Measurements from ENCODE around the gene FKBP2. TPM values are rescaled to one million over a fixed set of nuclear protein-coding genes. Genes with fewer than 3 reads are reported as not detected.

The FKBP2 gene
- total RNA-seq, 1 experiment from 2014 or later, result 41.0 TPM

DNA sequence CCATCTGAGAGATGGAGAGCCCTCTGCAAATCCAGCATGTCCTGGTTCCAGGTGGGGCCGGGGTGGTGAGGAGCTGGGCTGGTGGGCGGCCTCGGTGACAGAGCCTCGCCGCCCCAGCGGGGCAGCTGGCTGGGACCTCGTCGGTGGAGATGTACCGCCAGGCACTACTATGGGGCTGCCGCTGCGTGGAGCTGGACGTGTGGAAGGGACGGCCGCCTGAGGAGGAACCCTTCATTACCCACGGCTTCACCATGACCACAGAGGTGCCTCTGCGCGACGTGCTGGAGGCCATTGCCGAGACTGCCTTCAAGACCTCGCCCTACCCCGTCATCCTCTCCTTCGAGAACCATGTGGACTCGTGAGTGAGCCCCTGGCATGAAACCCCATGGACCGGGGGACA is 17.5 kb downstream of the FKBP2 start:
- Histone ChIP-seq H2BK120ac (ENCODE audit: low read depth, low read length, poor library complexity, severe bottlenecking) (no peak overlapping the region), H4K20me1 (ENCODE audit: control insufficient read depth, insufficient read depth, insufficient read length) (no peaks in the 10 kb centered on the region), H3K23me2 (ENCODE audit: insufficient read length, low read depth, low read length, poor library complexity, severe bottlenecking) (no peaks in the 10 kb centered on the region), H3K79me1 (ENCODE audit: insufficient read depth, low read depth, low read length, poor library complexity, severe bottlenecking) (no peaks in the 10 kb centered on the region), H2BK12ac (ENCODE audit: insufficient read length, low read depth, low read length) (no peak overlapping the region), H3K9ac (ENCODE audit: extremely low read depth, insufficient read length, low read length) (no peak overlapping the region), H3K4me2 (ENCODE audit: insufficient read depth, insufficient read length, low read length) (no peak overlapping the region), H3K9me3 (ENCODE audit: control insufficient read depth, low read depth, low read length) (no peaks in the 10 kb centered on the region), H4K91ac (ENCODE audit: insufficient read length, low read depth, low read length) (no peak overlapping the region), H4K5ac (ENCODE audit: insufficient read length, low read depth, low read length) (no peak overlapping the region), H3K27ac (ENCODE audit: insufficient read length, low read depth, low read length) (no peak overlapping the region), H2AK5ac (ENCODE audit: insufficient read length, low read length) (no peak overlapping the region), H3K4ac (ENCODE audit: low read depth, low read length) (no peak overlapping the region), H3K27me3 (ENCODE audit: insufficient read depth, low read length) (no peaks in the 10 kb centered on the region), H4K8ac (replicated peaks; ENCODE audit: insufficient read length, low read depth, low read length) (no peak overlapping the region), H3K23ac (ENCODE audit: insufficient read length, low read depth, low read length) (no peak overlapping the region), H3K4me1 (ENCODE audit: insufficient read depth, low read length) (no peaks in the 10 kb centered on the region), H3K14ac (ENCODE audit: insufficient read depth, low read length) (no peak overlapping the region), H3K79me2 (ENCODE audit: insufficient read depth, low read length) (no peaks in the 10 kb centered on the region), H3K56ac (ENCODE audit: insufficient read length, low read depth, low read length) (no peak overlapping the region), H2AFZ (ENCODE audit: low read length) (no peak overlapping the region), H2BK20ac (ENCODE audit: low read depth, low read length, poor library complexity, severe bottlenecking) (no peak overlapping the region), H3T11ph (ENCODE audit: low read length) (no peak overlapping the region), H3K18ac (ENCODE audit: insufficient read length, low read depth, low read length) (no peak overlapping the region), H2BK15ac (ENCODE audit: low read depth, low read length) (no peak overlapping the region), H2BK5ac (ENCODE audit: insufficient read length, low read length) (no peak overlapping the region)
- Mint-ChIP-seq H3K27ac (peak overlapping the region in 1 of 3 experiments; percentile 31; a peak in 1 of 7 replicates), H3K27me3 (ENCODE audit: low read depth) (no peaks in the 10 kb centered on the region), H3K4me3 (no peak overlapping the region), H3K9me3 (no peaks in the 10 kb centered on the region), H3K36me3 (ENCODE audit: insufficient read depth in 1 of 3, low read depth in 3 of 3) (peaks cover 50 to 85% (median 72%) of the 10 kb centered on the region in 3 experiments), H3K4me1 (peaks cover under 1 to 7% of the 10 kb centered on the region in 2 experiments)
- no CpG with 5 or more reads among the region's 24 CpGs for WGBS (ENCODE audit: extremely low coverage, insufficient read length, low lambda C conversion rate)
- TF ChIP-seq, protein P1, sequence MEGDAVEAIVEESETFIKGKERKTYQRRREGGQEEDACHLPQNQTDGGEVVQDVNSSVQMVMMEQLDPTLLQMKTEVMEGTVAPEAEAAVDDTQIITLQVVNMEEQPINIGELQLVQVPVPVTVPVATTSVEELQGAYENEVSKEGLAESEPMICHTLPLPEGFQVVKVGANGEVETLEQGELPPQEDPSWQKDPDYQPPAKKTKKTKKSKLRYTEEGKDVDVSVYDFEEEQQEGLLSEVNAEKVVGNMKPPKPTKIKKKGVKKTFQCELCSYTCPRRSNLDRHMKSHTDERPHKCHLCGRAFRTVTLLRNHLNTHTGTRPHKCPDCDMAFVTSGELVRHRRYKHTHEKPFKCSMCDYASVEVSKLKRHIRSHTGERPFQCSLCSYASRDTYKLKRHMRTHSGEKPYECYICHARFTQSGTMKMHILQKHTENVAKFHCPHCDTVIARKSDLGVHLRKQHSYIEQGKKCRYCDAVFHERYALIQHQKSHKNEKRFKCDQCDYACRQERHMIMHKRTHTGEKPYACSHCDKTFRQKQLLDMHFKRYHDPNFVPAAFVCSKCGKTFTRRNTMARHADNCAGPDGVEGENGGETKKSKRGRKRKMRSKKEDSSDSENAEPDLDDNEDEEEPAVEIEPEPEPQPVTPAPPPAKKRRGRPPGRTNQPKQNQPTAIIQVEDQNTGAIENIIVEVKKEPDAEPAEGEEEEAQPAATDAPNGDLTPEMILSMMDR (conservative IDR thresholded peaks at IDR 0.05), result no peak
- DNase-seq, result no peak
